Tibial nerve (tissue), 4 donors: ENCODE measurements around the gene RPS23.

Experiments used
- EP300 ChIP-seq, 2 donors: sonication (generic); formaldehyde crosslinking; IDR thresholded peaks; one replicate each; pipeline ENCODE4 v1.6.1; 2017; ENCODE audit warnings: antibody characterized with exemption in 2 of 2, mild to moderate bottlenecking in 1 of 2
- TF ChIP-seq, protein P1 (sequence below), 5 experiments: fragments of 200-600 bp in 3 of 5; fragments of 450-650 bp in 2 of 5; sonication (generic) in 3 of 5; IDR thresholded peaks; one replicate each; pipeline ENCODE4 v1.5.1; 2016 to 2019; ENCODE audit warnings: antibody characterized with exemption in 5 of 5, mild to moderate bottlenecking in 3 of 5, moderate library complexity in 2 of 5

GRCh38 chr5:82296929-82297328 is 18.8 kb upstream of the RPS23 start:
- TF ChIP-seq, protein P1, sequence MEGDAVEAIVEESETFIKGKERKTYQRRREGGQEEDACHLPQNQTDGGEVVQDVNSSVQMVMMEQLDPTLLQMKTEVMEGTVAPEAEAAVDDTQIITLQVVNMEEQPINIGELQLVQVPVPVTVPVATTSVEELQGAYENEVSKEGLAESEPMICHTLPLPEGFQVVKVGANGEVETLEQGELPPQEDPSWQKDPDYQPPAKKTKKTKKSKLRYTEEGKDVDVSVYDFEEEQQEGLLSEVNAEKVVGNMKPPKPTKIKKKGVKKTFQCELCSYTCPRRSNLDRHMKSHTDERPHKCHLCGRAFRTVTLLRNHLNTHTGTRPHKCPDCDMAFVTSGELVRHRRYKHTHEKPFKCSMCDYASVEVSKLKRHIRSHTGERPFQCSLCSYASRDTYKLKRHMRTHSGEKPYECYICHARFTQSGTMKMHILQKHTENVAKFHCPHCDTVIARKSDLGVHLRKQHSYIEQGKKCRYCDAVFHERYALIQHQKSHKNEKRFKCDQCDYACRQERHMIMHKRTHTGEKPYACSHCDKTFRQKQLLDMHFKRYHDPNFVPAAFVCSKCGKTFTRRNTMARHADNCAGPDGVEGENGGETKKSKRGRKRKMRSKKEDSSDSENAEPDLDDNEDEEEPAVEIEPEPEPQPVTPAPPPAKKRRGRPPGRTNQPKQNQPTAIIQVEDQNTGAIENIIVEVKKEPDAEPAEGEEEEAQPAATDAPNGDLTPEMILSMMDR (IDR thresholded peaks at IDR 0.05) = no peak
- no peak for TF ChIP-seq EP300 (IDR thresholded peaks at IDR 0.05)
